Panc1 (cell line): ENCODE measurements around the gene VWA5B2. TPM values are rescaled to one million over a fixed set of nuclear protein-coding genes. Genes with fewer than 3 reads are reported as not detected.

Experiments
- ATAC-seq: fragments of 200-7000 bp; cut with Tn5 transposase; 2 replicates; pipeline ENCODE4 v1.9.1; 2020; ENCODE audit warnings: mild to moderate bottlenecking, moderate library complexity
- BruUV-seq: library from RNA; stranded (reverse); fragments of 400-500 nt; replicated peaks from 2 replicates; lab custom pipeline; 2021; lab: Mats Ljungman, UMichigan
- CTCF ChIA-PET: fragments of 300-600 bp; sonication (Branson Sonifier 250); formaldehyde crosslinking; loops from one replicate; lab custom pipeline; 2022; ENCODE audit warnings: antibody characterized with exemption; lab: Charles Lee
- POLR2A ChIA-PET: fragments of 300-600 bp; sonication (Branson Sonifier 250); formaldehyde crosslinking; loops from one replicate; lab custom pipeline; 2022; ENCODE audit warnings: antibody characterized with exemption; lab: Charles Lee
- DNase-seq: peaks from one replicate; pipeline ENCODE4 v3.0.0-alpha.2; 2010; ENCODE audit warnings: low read depth, low spot score
- H3K27ac ChIP-seq: 2 replicates; pipeline ENCODE4 v1.5.1; 2011; ENCODE audit warnings: mild to moderate bottlenecking, low read length, inconsistent platforms
- H3K27me3 ChIP-seq: fragments of 200-500 bp; sonication (Bioruptor generic); 2 replicates; pipeline ENCODE4 v1.6.0; 2014; ENCODE audit warnings: low read length, inconsistent platforms; ENCODE audit not compliant: control insufficient read depth, insufficient read depth
- H3K36me3 ChIP-seq: fragments of 200-500 bp; sonication (Bioruptor generic); 2 replicates; pipeline ENCODE4 v1.5.1; 2014; ENCODE audit warnings: inconsistent platforms, mild to moderate bottlenecking, low read length, moderate library complexity; ENCODE audit not compliant: control insufficient read depth, insufficient read depth
- H3K4me1 ChIP-seq: 2 replicates; pipeline ENCODE4 v1.5.1; 2011; ENCODE audit warnings: inconsistent platforms, mild to moderate bottlenecking, low read length, moderate library complexity; ENCODE audit not compliant: control insufficient read depth, insufficient read depth
- H3K4me3 ChIP-seq, 2 experiments: 2 replicates each; pipeline ENCODE4 v1.5.1; 2011 to 2012; ENCODE audit warnings: low read depth in 2 of 2, low read length in 2 of 2, mild to moderate bottlenecking in 2 of 2, inconsistent platforms in 1 of 2, moderate library complexity in 1 of 2
- H3K9me3 ChIP-seq: fragments of 200-500 bp; sonication (Bioruptor generic); 2 replicates; pipeline ENCODE4 v1.5.1; 2014; ENCODE audit warnings: low read depth, mild to moderate bottlenecking, inconsistent platforms, low read length, moderate library complexity; ENCODE audit not compliant: control insufficient read depth, insufficient read depth
- CTCF ChIP-seq: fragments of 450-650 bp; IDR thresholded peaks from 2 replicates; pipeline ENCODE4 v1.5.1; 2017; ENCODE audit warnings: mild to moderate bottlenecking
- POLR2AphosphoS5 ChIP-seq: IDR thresholded peaks from 2 replicates; pipeline ENCODE4 v1.6.1; 2012; ENCODE audit warnings: mild to moderate bottlenecking, low read depth, low read length, moderate library complexity
- SIN3A ChIP-seq: IDR thresholded peaks from 2 replicates; pipeline ENCODE4 v1.6.1; 2012; ENCODE audit warnings: low read depth, mild to moderate bottlenecking, low read length, moderate library complexity, borderline replicate concordance; ENCODE audit not compliant: insufficient read depth
- TCF7L2 ChIP-seq: IDR thresholded peaks from 2 replicates; pipeline ENCODE4 v1.6.1; 2011; ENCODE audit warnings: mild to moderate bottlenecking, low read depth, low read length, inconsistent platforms
- in situ Hi-C: cut with HindIII; loops from 2 replicates; pipeline ENCODE4 v1.10.0; 2016; ENCODE audit warnings: low sequenced_read_pairs, low pct_unique_long_range_greater_than_20kb
- intact Hi-C: fragments of 100-400 bp; cut with micrococcal nuclease; formaldehyde crosslinking; loops from one replicate; pipeline ENCODE4 v1.10.0; 2022; ENCODE audit not compliant: unreplicated experiment
- total RNA-seq: library from RNA; stranded (reverse); gene quantifications from one replicate; pipeline ENCODE4 v1.2.1, GENCODE V29; 2021; ENCODE audit not compliant: unreplicated experiment
- TF ChIP-seq, protein P1 (sequence below), 2 experiments: IDR thresholded peaks; 2 replicates each; pipeline ENCODE4 v1.6.1; 2011 to 2012; ENCODE audit warnings: low read depth in 2 of 2, control low read depth in 1 of 2, low read length in 1 of 2, mild to moderate bottlenecking in 1 of 2, moderate library complexity in 1 of 2; ENCODE audit not compliant: insufficient read depth in 1 of 2

Gene VWA5B2
- total RNA-seq, 1 experiment from 2014 or later, result 0.28 TPM

DNA sequence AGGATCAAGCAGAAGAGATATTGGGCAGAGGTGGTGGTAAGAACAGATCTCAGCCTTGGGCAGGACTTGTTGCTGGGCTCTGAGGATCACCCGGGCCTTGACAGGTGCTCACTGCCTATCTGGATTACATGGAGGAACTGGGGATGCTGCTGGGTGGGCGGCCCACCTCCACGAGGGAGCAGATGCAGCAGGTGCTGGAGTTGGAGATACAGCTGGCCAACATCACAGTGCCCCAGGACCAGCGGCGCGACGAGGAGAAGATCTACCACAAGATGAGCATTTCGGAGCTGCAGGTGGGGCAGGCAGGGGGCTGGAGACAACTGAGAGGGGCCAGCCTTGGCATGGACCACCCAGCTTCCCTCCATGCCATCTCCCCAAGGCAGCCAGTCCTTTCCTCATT lies 54.3 kb downstream of the VWA5B2 start:
- ChIA-PET POLR2A (no interaction called here), CTCF (interaction anchor here (0.6 kb wide), 2 partner anchors 114 to 389 kb away, joined by 3 to 7 read pairs; no protein-coding TSS in a partner anchor)
- Histone ChIP-seq H3K9me3 (no peaks in the 10 kb centered on the region), H3K27me3 (no peaks in the 10 kb centered on the region), H3K4me3 (no peak overlapping the region), H3K27ac (no peak overlapping the region), H3K36me3 (no peaks in the 10 kb centered on the region), H3K4me1 (no peaks in the 10 kb centered on the region)
- ATAC-seq (no peak), DNase-seq (no peak)
- in situ Hi-C loops (no loop called here), intact Hi-C loops (loop anchor here (10.0 kb wide), 1 partner anchor 139 kb away; no protein-coding TSS in a partner anchor)
- BruUV-seq, result no TSS peak
- no peak for TF ChIP-seq SIN3A
- TF ChIP-seq, protein P1, sequence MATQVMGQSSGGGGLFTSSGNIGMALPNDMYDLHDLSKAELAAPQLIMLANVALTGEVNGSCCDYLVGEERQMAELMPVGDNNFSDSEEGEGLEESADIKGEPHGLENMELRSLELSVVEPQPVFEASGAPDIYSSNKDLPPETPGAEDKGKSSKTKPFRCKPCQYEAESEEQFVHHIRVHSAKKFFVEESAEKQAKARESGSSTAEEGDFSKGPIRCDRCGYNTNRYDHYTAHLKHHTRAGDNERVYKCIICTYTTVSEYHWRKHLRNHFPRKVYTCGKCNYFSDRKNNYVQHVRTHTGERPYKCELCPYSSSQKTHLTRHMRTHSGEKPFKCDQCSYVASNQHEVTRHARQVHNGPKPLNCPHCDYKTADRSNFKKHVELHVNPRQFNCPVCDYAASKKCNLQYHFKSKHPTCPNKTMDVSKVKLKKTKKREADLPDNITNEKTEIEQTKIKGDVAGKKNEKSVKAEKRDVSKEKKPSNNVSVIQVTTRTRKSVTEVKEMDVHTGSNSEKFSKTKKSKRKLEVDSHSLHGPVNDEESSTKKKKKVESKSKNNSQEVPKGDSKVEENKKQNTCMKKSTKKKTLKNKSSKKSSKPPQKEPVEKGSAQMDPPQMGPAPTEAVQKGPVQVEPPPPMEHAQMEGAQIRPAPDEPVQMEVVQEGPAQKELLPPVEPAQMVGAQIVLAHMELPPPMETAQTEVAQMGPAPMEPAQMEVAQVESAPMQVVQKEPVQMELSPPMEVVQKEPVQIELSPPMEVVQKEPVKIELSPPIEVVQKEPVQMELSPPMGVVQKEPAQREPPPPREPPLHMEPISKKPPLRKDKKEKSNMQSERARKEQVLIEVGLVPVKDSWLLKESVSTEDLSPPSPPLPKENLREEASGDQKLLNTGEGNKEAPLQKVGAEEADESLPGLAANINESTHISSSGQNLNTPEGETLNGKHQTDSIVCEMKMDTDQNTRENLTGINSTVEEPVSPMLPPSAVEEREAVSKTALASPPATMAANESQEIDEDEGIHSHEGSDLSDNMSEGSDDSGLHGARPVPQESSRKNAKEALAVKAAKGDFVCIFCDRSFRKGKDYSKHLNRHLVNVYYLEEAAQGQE (IDR thresholded peaks at IDR 0.05; ENCODE audit: insufficient read depth in 1 of 2, low read depth in 2 of 2, low read length in 1 of 2), result no peak
- TF ChIP-seq TCF7L2, result no peak
- TF ChIP-seq POLR2AphosphoS5, result no peak
- no peak for TF ChIP-seq CTCF

GRCh38 chr3:184284696-184285095 lies 55.3 kb downstream of the VWA5B2 start:
- in situ Hi-C loops, result no loop called here
- peak; percentile 81; the same call in 1 of the 2 replicates for TF ChIP-seq CTCF
- no peak for TF ChIP-seq SIN3A
- TF ChIP-seq POLR2AphosphoS5, result no peak
- TF ChIP-seq, protein P1 (IDR thresholded peaks at IDR 0.05; ENCODE audit: insufficient read depth in 1 of 2, low read depth in 2 of 2, low read length in 1 of 2), result no peak
- TF ChIP-seq TCF7L2, result no peak
- intact Hi-C loops, result loop anchor here (5.0 to 10.0 kb wide), 2 partner anchors 140 to 387 kb away; no protein-coding TSS in a partner anchor
- no TSS peak for BruUV-seq
- Histone ChIP-seq H3K4me3 (no peak overlapping the region), H3K9me3 (no peaks in the 10 kb centered on the region), H3K27me3 (no peaks in the 10 kb centered on the region), H3K36me3 (no peaks in the 10 kb centered on the region), H3K4me1 (no peaks in the 10 kb centered on the region), H3K27ac (no peak overlapping the region)
- POLR2A ChIA-PET, result no interaction called here
- no peak for DNase-seq
- ATAC-seq, result peak; percentile 88
- CTCF ChIA-PET, result interaction anchor here (0.7 to 1.2 kb wide), 2 partner anchors 57 to 388 kb away, joined by 3 to 7 read pairs; no protein-coding TSS in a partner anchor
